Trophoblast cell (in vitro differentiated cells and primary cell): ENCODE measurements around the gene G6PC3.

Experiments used
- DNase-seq, 2 donors: peaks; one replicate each; pipeline ENCODE4 v3.0.0-alpha.2; 2016
- H2AFZ ChIP-seq: 2 replicates; pipeline ENCODE4 v1.6.1; 2013; ENCODE audit warnings: low read length, moderate library complexity, mild to moderate bottlenecking; ENCODE audit not compliant: insufficient read depth, poor library complexity
- H2AK5ac ChIP-seq: 2 replicates; pipeline ENCODE4 v1.6.1; 2013; ENCODE audit warnings: mild to moderate bottlenecking, low read length
- H2BK120ac ChIP-seq: 2 replicates; pipeline ENCODE4 v1.6.1; 2013; ENCODE audit warnings: low read length, mild to moderate bottlenecking, moderate library complexity; ENCODE audit not compliant: insufficient read depth, poor library complexity
- H2BK12ac ChIP-seq: 2 replicates; pipeline ENCODE4 v1.6.1; 2013; ENCODE audit warnings: mild to moderate bottlenecking, low read length, moderate library complexity
- H2BK5ac ChIP-seq: 2 replicates; pipeline ENCODE4 v1.6.1; 2013; ENCODE audit warnings: low read length, low read depth, moderate library complexity, mild to moderate bottlenecking; ENCODE audit not compliant: poor library complexity
- H3K14ac ChIP-seq: 2 replicates; pipeline ENCODE4 v1.6.1; 2013; ENCODE audit warnings: mild to moderate bottlenecking, low read length
- H3K18ac ChIP-seq: 2 replicates; pipeline ENCODE4 v1.6.1; 2013; ENCODE audit warnings: mild to moderate bottlenecking, low read length
- H3K23ac ChIP-seq: 2 replicates; pipeline ENCODE4 v1.6.1; 2013; ENCODE audit warnings: low read length
- H3K27ac ChIP-seq: 2 replicates; pipeline ENCODE4 v1.5.1; 2013; ENCODE audit warnings: low read depth, mild to moderate bottlenecking, inconsistent platforms, low read length, moderate library complexity
- H3K27me3 ChIP-seq: 2 replicates; pipeline ENCODE4 v1.6.1; 2013; ENCODE audit warnings: inconsistent platforms, mild to moderate bottlenecking, low read length, moderate library complexity; ENCODE audit not compliant: insufficient read depth
- H3K36me3 ChIP-seq, 2 experiments: 1 replicate in 1 of 2; 2 replicates in 1 of 2; pipeline ENCODE4 v1.6.1; 2013; ENCODE audit warnings: low read length in 2 of 2, mild to moderate bottlenecking in 2 of 2, moderate library complexity in 1 of 2; ENCODE audit not compliant: insufficient read depth in 2 of 2, control insufficient read depth in 1 of 2
- H3K4ac ChIP-seq: 2 replicates; pipeline ENCODE4 v1.6.1; 2013; ENCODE audit warnings: low read depth, mild to moderate bottlenecking, low read length, moderate library complexity
- H3K4me1 ChIP-seq, 2 experiments: 1 replicate in 1 of 2; 2 replicates in 1 of 2; pipeline ENCODE4 v1.6.1; 2013; ENCODE audit warnings: low read length in 2 of 2, mild to moderate bottlenecking in 2 of 2, moderate library complexity in 1 of 2; ENCODE audit not compliant: insufficient read depth in 2 of 2, control insufficient read depth in 1 of 2
- H3K4me2 ChIP-seq: 2 replicates; pipeline ENCODE4 v1.6.1; 2013; ENCODE audit warnings: inconsistent platforms, mild to moderate bottlenecking, low read length, moderate library complexity
- H3K4me3 ChIP-seq: 2 replicates; pipeline ENCODE4 v1.5.1; 2013; ENCODE audit warnings: mild to moderate bottlenecking, low read depth, low read length, inconsistent platforms
- H3K79me1 ChIP-seq: one replicate; pipeline ENCODE4 v1.6.1; 2013; ENCODE audit warnings: low read length
- H3K79me2 ChIP-seq: 2 replicates; pipeline ENCODE4 v1.6.1; 2013; ENCODE audit warnings: low read length, mild to moderate bottlenecking; ENCODE audit not compliant: control insufficient read depth, insufficient read depth, poor library complexity
- H3K9ac ChIP-seq: 2 replicates; pipeline ENCODE4 v1.6.1; 2013; ENCODE audit warnings: mild to moderate bottlenecking, low read length
- H3K9me3 ChIP-seq: 2 replicates; pipeline ENCODE4 v1.6.1; 2013; ENCODE audit warnings: low read depth, mild to moderate bottlenecking, control low read depth, inconsistent platforms, low read length; ENCODE audit not compliant: insufficient read depth
- H4K12ac ChIP-seq: 2 replicates; pipeline ENCODE4 v1.6.1; 2013; ENCODE audit warnings: low read depth, mild to moderate bottlenecking, low read length, moderate library complexity
- H4K8ac ChIP-seq: 2 replicates; pipeline ENCODE4 v1.6.1; 2013; ENCODE audit warnings: low read depth, mild to moderate bottlenecking, low read length, moderate library complexity
- H4K91ac ChIP-seq: one replicate; pipeline ENCODE4 v1.6.1; 2013; ENCODE audit warnings: low read depth, mild to moderate bottlenecking, low read length, moderate library complexity
- WGBS: extraction: QIAGEN DNeasy Blood & Tissue Kit; methylation state at CpG from one replicate; pipeline ENCODE4 v1.1.7; 2013; ENCODE audit warnings: missing lambda C conversion rate; ENCODE audit not compliant: insufficient read length, insufficient coverage; ENCODE audit errors: extremely low coverage; 5-methylcytosine and 5-hydroxymethylcytosine counted together

Gene G6PC3

GRCh38 chr17:44094701-44095387 lies 24.3 kb downstream of the G6PC3 start:
- Histone ChIP-seq H3K4ac (no peak overlapping the region), H2BK120ac (peak overlapping the region; percentile 41), H3K9me3 (no peaks in the 10 kb centered on the region), H3K4me1 (peaks cover 23 to 24% of the 10 kb centered on the region in 2 experiments), H3K4me3 (no peak overlapping the region), H3K27ac (no peak overlapping the region), H3K14ac (peak overlapping the region; percentile 62), H2BK5ac (peak overlapping the region; percentile 44), H3K79me2 (no peaks in the 10 kb centered on the region), H3K79me1 (peaks cover 9% of the 10 kb centered on the region), H4K91ac (peak overlapping the region; percentile 70), H3K23ac (no peak overlapping the region), H3K27me3 (no peaks in the 10 kb centered on the region), H4K8ac (peak overlapping the region; percentile 82), H2BK12ac (peak overlapping the region; percentile 59), H2AK5ac (peak overlapping the region; percentile 94), H3K4me2 (no peak overlapping the region), H3K9ac (no peak overlapping the region), H4K12ac (no peak overlapping the region), H2AFZ (no peak overlapping the region), H3K36me3 (peaks cover 23 to 25% of the 10 kb centered on the region in 2 experiments), H3K18ac (peak overlapping the region; percentile 16)
- WGBS = no CpG with 5 or more reads among the region's 8 CpGs
- no peak for DNase-seq

- Histone ChIP-seq H3K79me2 (no peaks in the 10 kb centered on the region), H3K9ac (no peak overlapping the region), H4K91ac (peak overlapping the region; percentile 70), H3K36me3 (peaks cover 23 to 25% of the 10 kb centered on the region in 2 experiments), H4K12ac (no peak overlapping the region), H3K4me3 (no peak overlapping the region), H2AK5ac (peak overlapping the region; percentile 94), H2BK120ac (peak overlapping the region; percentile 41), H3K9me3 (no peaks in the 10 kb centered on the region), H2AFZ (no peak overlapping the region), H3K79me1 (peaks cover 9% of the 10 kb centered on the region), H3K27ac (no peak overlapping the region), H3K4ac (no peak overlapping the region), H4K8ac (peak overlapping the region; percentile 82), H3K18ac (peak overlapping the region; percentile 16), H2BK12ac (peak overlapping the region; percentile 59), H3K4me1 (peaks cover 23 to 24% of the 10 kb centered on the region in 2 experiments), H3K4me2 (peak overlapping the region; percentile 64), H3K23ac (no peak overlapping the region), H2BK5ac (peak overlapping the region; percentile 44), H3K14ac (peak overlapping the region; percentile 62), H3K27me3 (no peaks in the 10 kb centered on the region)
- DNase-seq = no peak
- WGBS = no CpG with 5 or more reads among the region's 2 CpGs
Observed at GRCh38 chr17:44095388-44095646, 24.8 kb downstream of the G6PC3 start.

GRCh38 chr17:44095647-44096496 lies 25.3 kb downstream of the G6PC3 start:
- peak overlapping the region; percentile 82 for H4K8ac ChIP-seq
- no CpG with 5 or more reads among the region's 12 CpGs for WGBS
- no peak overlapping the region for H3K23ac ChIP-seq
- H3K9me3 ChIP-seq = no peaks in the 10 kb centered on the region
- H2BK5ac ChIP-seq = peak overlapping the region; percentile 55
- no peak overlapping the region for H2AK5ac ChIP-seq
- H2AFZ ChIP-seq = peak overlapping the region; percentile 49
- peak in 1 of 2 donors; percentile 21 for DNase-seq
- H4K12ac ChIP-seq = peak overlapping the region; percentile 16
- H2BK12ac ChIP-seq = no peak overlapping the region
- no peaks in the 10 kb centered on the region for H3K79me2 ChIP-seq
- H3K9ac ChIP-seq = peak overlapping the region; percentile 4
- H3K14ac ChIP-seq = peak overlapping the region; percentile 34
- peak overlapping the region; percentile 50 for H3K18ac ChIP-seq
- peaks cover 23 to 25% of the 10 kb centered on the region in 2 experiments for H3K36me3 ChIP-seq
- H3K27ac ChIP-seq = peak overlapping the region; percentile 82
- H3K79me1 ChIP-seq = peaks cover 9% of the 10 kb centered on the region
- H2BK120ac ChIP-seq = peak overlapping the region; percentile 18
- H3K27me3 ChIP-seq = no peaks in the 10 kb centered on the region
- H3K4me2 ChIP-seq = peak overlapping the region; percentile 64
- H3K4me3 ChIP-seq = peak overlapping the region; percentile 45
- H3K4me1 ChIP-seq = peaks cover 23 to 24% of the 10 kb centered on the region in 2 experiments
- H4K91ac ChIP-seq = peak overlapping the region; percentile 78
- H3K4ac ChIP-seq = peak overlapping the region; percentile 4

- Histone ChIP-seq H3K79me1 (peaks cover 13% of the 10 kb centered on the region), H3K27ac (peak overlapping the region; percentile 25), H3K23ac (no peak overlapping the region), H3K36me3 (peaks cover 8 to 11% of the 10 kb centered on the region in 2 experiments), H4K91ac (peak overlapping the region; percentile 4), H3K4me3 (no peak overlapping the region), H2BK12ac (peak overlapping the region; percentile 55), H2BK5ac (peak overlapping the region; percentile 3), H2AFZ (no peak overlapping the region), H3K18ac (peak overlapping the region; percentile 34), H4K8ac (peak overlapping the region; percentile 4), H3K4me1 (peaks cover 28 to 31% of the 10 kb centered on the region in 2 experiments), H3K9ac (no peak overlapping the region), H3K4me2 (no peak overlapping the region), H3K9me3 (no peaks in the 10 kb centered on the region), H3K27me3 (no peaks in the 10 kb centered on the region), H4K12ac (peak overlapping the region; percentile 74), H3K79me2 (no peaks in the 10 kb centered on the region), H2AK5ac (peak overlapping the region; percentile 71), H3K14ac (no peak overlapping the region), H2BK120ac (no peak overlapping the region), H3K4ac (no peak overlapping the region)
- WGBS = no CpG with 5 or more reads among the region's 13 CpGs
- DNase-seq = peak; percentile 77 to 90
Observed at GRCh38 chr17:44097110-44097958, 26.8 kb downstream of the G6PC3 start.
